HCT116 (cell line): ENCODE data around the gene SEPTIN6. TPM values are rescaled to one million over a fixed set of nuclear protein-coding genes. Genes with fewer than 3 reads are reported as not detected.

Experiments used
- ATAC-seq: fragments of 200-7000 bp; cut with Tn5 transposase; 2 replicates; pipeline ENCODE4 v1.9.1; 2020; ENCODE audit warnings: mild to moderate bottlenecking, moderate library complexity
- BruUV-seq: library from RNA; stranded (reverse); fragments of 400-500 nt; replicated peaks from 2 replicates; lab custom pipeline; 2021; lab: Mats Ljungman, UMichigan
- CTCF ChIA-PET: fragments of 300-600 bp; sonication (Branson Sonifier 250); formaldehyde crosslinking; loops from one replicate; lab custom pipeline; 2021; ENCODE audit warnings: antibody characterized with exemption; lab: Charles Lee
- POLR2A ChIA-PET: fragments of 300-600, 350-600 bp; sonication (Branson Sonifier 250); formaldehyde crosslinking; loops from one replicate; lab custom pipeline; 2021; ENCODE audit warnings: antibody characterized with exemption; lab: Charles Lee
- RAD21 ChIA-PET, 2 experiments: fragments of 300-600 bp; sonication (Branson Sonifier 250); formaldehyde crosslinking; loops; one replicate each; lab custom pipeline; 2023; ENCODE audit warnings: low total read pairs in 2 of 2; ENCODE audit not compliant: uncharacterized antibody in 2 of 2, unreplicated experiment in 2 of 2, low non-redundant PET in 1 of 2; lab: Charles Lee
- DNase-seq: peaks from one replicate; pipeline ENCODE4 v3.0.0-alpha.2; 2010; ENCODE audit warnings: low read depth, low spot score
- H2AFZ ChIP-seq: fragments of 200-600 bp; shearing (Covaris generic), sonication (generic); 2 replicates; pipeline ENCODE4 v1.6.1; 2017; ENCODE audit warnings: low read depth, mixed run types, mixed read lengths, antibody characterized with exemption, low read length; ENCODE audit not compliant: poor library complexity, severe bottlenecking
- H3K27ac ChIP-seq: 2 replicates; pipeline ENCODE4 v1.5.1; 2012; ENCODE audit warnings: low read depth, low read length
- H3K27me3 ChIP-seq: fragments of 200-600 bp; sonication (generic); 2 replicates; pipeline ENCODE4 v1.6.1; 2016; ENCODE audit warnings: mixed run types, low read length, mixed read lengths; ENCODE audit not compliant: insufficient read depth
- H3K36me3 ChIP-seq, 2 experiments: fragments of 200-500 bp in 1 of 2; fragments of 200-600 bp in 1 of 2; sonication (Bioruptor generic) in 1 of 2; sonication (generic) in 1 of 2; 2 replicates each; pipeline versions ENCODE4 v1.5.1 to v1.6.1; 2014 to 2016; ENCODE audit warnings: low read length in 2 of 2, inconsistent platforms in 1 of 2, mixed read lengths in 1 of 2, mixed run types in 1 of 2; ENCODE audit not compliant: insufficient read depth in 2 of 2, control insufficient read depth in 1 of 2
- H3K4me1 ChIP-seq, 2 experiments: fragments of 200-600 bp in 1 of 2; sonication (generic) in 1 of 2; 2 replicates each; pipeline versions ENCODE4 v1.5.1 to v1.6.1; 2012 to 2017; ENCODE audit warnings: low read length in 2 of 2, inconsistent platforms in 1 of 2, mild to moderate bottlenecking in 1 of 2, mixed read lengths in 1 of 2, mixed run types in 1 of 2, moderate library complexity in 1 of 2; ENCODE audit not compliant: insufficient read depth in 2 of 2, control insufficient read depth in 1 of 2
- H3K4me2 ChIP-seq: fragments of 200-600 bp; sonication (generic); 2 replicates; pipeline ENCODE4 v1.6.1; 2017; ENCODE audit warnings: mixed run types, low read length, mixed read lengths
- H3K4me3 ChIP-seq, 2 experiments: fragments of 200-600 bp in 1 of 2; sonication (generic) in 1 of 2; replicated peaks in 1 of 2; 2 replicates each; pipeline ENCODE4 v1.5.1; 2011 to 2016; ENCODE audit warnings: low read length in 2 of 2, control low read depth in 1 of 2, low read depth in 1 of 2, mild to moderate bottlenecking in 1 of 2, mixed read lengths in 1 of 2, mixed run types in 1 of 2
- H3K79me2 ChIP-seq: fragments of 200-600 bp; sonication (generic); 2 replicates; pipeline ENCODE4 v1.6.1; 2017; ENCODE audit warnings: mild to moderate bottlenecking, mixed run types, low read length, moderate library complexity, mixed read lengths; ENCODE audit not compliant: insufficient read depth
- H3K9ac ChIP-seq: fragments of 200-600 bp; sonication (generic); 2 replicates; pipeline ENCODE4 v1.6.1; 2016; ENCODE audit warnings: low read length, mixed read lengths
- H3K9me2 ChIP-seq: fragments of 200-600 bp; sonication (generic), shearing (Covaris generic); 2 replicates; pipeline ENCODE4 v1.6.1; 2017; ENCODE audit warnings: mixed run types, mild to moderate bottlenecking, moderate library complexity; ENCODE audit not compliant: insufficient read depth
- H3K9me3 ChIP-seq, 2 experiments: fragments of 200-500 bp in 1 of 2; fragments of 200-600 bp in 1 of 2; sonication (Bioruptor generic) in 1 of 2; sonication (generic) in 1 of 2; 2 replicates each; pipeline ENCODE4 v1.6.1; 2014 to 2017; ENCODE audit warnings: low read length in 2 of 2, mixed read lengths in 2 of 2, inconsistent platforms in 1 of 2, low read depth in 1 of 2, mild to moderate bottlenecking in 1 of 2, mixed run types in 1 of 2, moderate library complexity in 1 of 2; ENCODE audit not compliant: control insufficient read depth in 1 of 2, insufficient read depth in 1 of 2
- H4K20me1 ChIP-seq: fragments of 200-600 bp; sonication (generic), shearing (Covaris generic); 2 replicates; pipeline ENCODE4 v1.6.1; 2017; ENCODE audit warnings: mixed run types, mild to moderate bottlenecking, moderate library complexity; ENCODE audit not compliant: insufficient read depth
- ATF3 ChIP-seq: IDR thresholded peaks from 2 replicates; pipeline ENCODE4 v1.6.1; 2012
- CEBPB ChIP-seq: IDR thresholded peaks from 2 replicates; pipeline ENCODE4 v1.6.1; 2012; ENCODE audit warnings: low read depth
- FOSL1 ChIP-seq: IDR thresholded peaks from 2 replicates; pipeline ENCODE4 v1.6.1; 2012; ENCODE audit warnings: low read depth
- JUND ChIP-seq: IDR thresholded peaks from 2 replicates; pipeline ENCODE4 v1.6.1; 2012
- POLR2AphosphoS5 ChIP-seq: IDR thresholded peaks from 2 replicates; pipeline ENCODE4 v1.6.1; 2011; ENCODE audit warnings: mild to moderate bottlenecking, low read depth, low read length, moderate library complexity
- SIN3A ChIP-seq: IDR thresholded peaks from 2 replicates; pipeline ENCODE4 v1.6.1; 2012; ENCODE audit warnings: low read depth
- SRF ChIP-seq: IDR thresholded peaks from 2 replicates; pipeline ENCODE4 v1.6.1; 2012; ENCODE audit warnings: low read depth
- TCF7L2 ChIP-seq: IDR thresholded peaks from 2 replicates; pipeline ENCODE4 v1.7.0; 2011; ENCODE audit warnings: borderline replicate concordance, inconsistent platforms; ENCODE audit not compliant: insufficient read depth, insufficient read length; ENCODE audit errors: extremely low read depth
- YY1 ChIP-seq: IDR thresholded peaks from 2 replicates; pipeline ENCODE4 v1.6.1; 2011; ENCODE audit warnings: low read length, low read depth, moderate library complexity, mild to moderate bottlenecking; ENCODE audit not compliant: insufficient replicate concordance; ENCODE audit errors: extremely low read depth
- ZFX ChIP-seq: fragments of 450-650 bp; IDR thresholded peaks from 2 replicates; pipeline ENCODE4 v1.6.1; 2017
- intact Hi-C: fragments of 100-400 bp; cut with micrococcal nuclease; formaldehyde crosslinking; loops from 2 replicates; pipeline ENCODE4 v1.10.0; 2022
- total RNA-seq: library from RNA; stranded (reverse); gene quantifications from one replicate; pipeline ENCODE4 v1.2.1, GENCODE V29; 2021; ENCODE audit not compliant: unreplicated experiment
- TF ChIP-seq, protein P1 (sequence below): IDR thresholded peaks from 2 replicates; pipeline ENCODE4 v1.6.1; 2011; ENCODE audit warnings: mild to moderate bottlenecking, low read length, moderate library complexity; ENCODE audit not compliant: insufficient replicate concordance; ENCODE audit errors: extremely low read depth
- TF ChIP-seq, protein P2 (sequence below): IDR thresholded peaks from 2 replicates; pipeline ENCODE4 v1.6.1; 2012; ENCODE audit warnings: low read depth

SEPTIN6 gene
- total RNA-seq, 1 experiment from 2014 or later = 10.8 TPM

DNA sequence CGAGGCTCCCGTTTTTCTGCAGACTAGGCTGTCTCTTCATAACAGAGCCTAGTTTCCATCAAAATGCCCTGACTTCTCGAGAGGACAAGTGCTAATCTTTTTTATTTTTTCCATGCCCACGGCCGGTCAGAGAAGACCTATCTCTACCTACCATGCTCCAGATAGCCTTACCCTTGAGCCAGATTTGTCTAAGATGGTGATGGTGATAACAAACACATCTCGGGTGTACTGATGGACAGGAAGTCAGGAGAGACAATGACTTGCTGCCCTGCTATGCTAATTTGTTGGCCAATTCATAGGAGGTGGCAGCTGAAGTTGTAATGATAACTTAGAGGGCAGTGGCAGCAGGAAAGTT is 44.6 kb downstream of the SEPTIN6 start:
- BruUV-seq = no TSS peak
- RAD21 ChIA-PET = no interaction called here
- ATAC-seq = no peak

DNA sequence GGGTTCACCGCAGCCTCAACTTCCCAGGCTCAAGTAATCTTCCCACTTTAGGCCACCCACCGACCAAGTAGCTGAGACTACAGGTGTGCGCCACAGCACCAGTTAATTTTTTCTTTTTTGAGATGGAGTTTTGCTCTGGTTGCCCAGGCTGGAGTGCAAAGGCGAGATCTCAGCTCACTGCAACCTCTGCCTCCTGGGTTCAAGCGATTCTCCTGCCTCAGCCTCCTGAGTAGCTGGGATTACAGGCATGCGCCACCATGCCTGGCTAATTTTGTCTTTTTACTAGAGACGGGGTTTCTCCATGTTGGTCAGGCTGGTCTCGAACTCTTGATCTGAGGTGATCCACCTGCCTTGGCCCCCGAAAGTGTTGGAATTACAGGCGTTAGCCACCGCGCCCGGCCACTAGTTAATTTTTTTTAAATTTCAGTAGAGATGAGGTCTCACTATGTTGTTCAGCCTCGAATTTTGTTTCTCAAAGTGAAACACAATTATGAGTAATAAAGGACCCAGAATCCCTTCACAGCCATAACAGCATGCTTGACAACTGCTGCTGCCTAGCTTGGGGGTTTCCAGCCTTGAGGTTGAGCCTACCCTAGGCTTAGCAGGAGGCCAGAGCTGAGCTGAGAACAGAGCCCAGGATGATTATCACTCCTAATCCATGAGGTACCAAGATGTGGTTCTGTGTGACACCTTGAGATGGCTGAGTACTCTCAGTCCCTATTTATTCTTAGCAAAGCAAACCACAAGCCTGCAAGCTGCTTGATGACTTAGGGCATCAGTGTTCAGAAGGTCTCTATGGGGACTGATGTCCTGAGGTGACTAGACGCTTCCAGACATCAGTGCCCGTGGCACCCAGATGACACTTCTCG is 45.2 kb downstream of the SEPTIN6 start:
- Histone ChIP-seq H3K4me2 (no peak overlapping the region), H3K9me3 (no peaks in the 10 kb centered on the region), H3K4me3 (no peak overlapping the region), H3K27me3 (no peaks in the 10 kb centered on the region), H3K79me2 (no peaks in the 10 kb centered on the region), H3K27ac (no peak overlapping the region), H3K4me1 (no peaks in the 10 kb centered on the region), H3K9me2 (no peaks in the 10 kb centered on the region), H3K36me3 (no peaks in the 10 kb centered on the region), H4K20me1 (no peaks in the 10 kb centered on the region), H3K9ac (no peak overlapping the region), H2AFZ (no peak overlapping the region)
- ChIA-PET RAD21 (no interaction called here), POLR2A (no interaction called here), CTCF (no interaction called here)
- no TSS peak for BruUV-seq
- DNase-seq = no peak
- no peak for ATAC-seq
- intact Hi-C loops = no loop called here
- no peak for TF ChIP-seq CEBPB
- no peak for TF ChIP-seq POLR2AphosphoS5
- no peak for TF ChIP-seq TCF7L2
- TF ChIP-seq, protein P1, sequence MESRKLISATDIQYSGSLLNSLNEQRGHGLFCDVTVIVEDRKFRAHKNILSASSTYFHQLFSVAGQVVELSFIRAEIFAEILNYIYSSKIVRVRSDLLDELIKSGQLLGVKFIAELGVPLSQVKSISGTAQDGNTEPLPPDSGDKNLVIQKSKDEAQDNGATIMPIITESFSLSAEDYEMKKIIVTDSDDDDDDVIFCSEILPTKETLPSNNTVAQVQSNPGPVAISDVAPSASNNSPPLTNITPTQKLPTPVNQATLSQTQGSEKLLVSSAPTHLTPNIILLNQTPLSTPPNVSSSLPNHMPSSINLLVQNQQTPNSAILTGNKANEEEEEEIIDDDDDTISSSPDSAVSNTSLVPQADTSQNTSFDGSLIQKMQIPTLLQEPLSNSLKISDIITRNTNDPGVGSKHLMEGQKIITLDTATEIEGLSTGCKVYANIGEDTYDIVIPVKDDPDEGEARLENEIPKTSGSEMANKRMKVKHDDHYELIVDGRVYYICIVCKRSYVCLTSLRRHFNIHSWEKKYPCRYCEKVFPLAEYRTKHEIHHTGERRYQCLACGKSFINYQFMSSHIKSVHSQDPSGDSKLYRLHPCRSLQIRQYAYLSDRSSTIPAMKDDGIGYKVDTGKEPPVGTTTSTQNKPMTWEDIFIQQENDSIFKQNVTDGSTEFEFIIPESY = no peak
- TF ChIP-seq, protein P2, sequence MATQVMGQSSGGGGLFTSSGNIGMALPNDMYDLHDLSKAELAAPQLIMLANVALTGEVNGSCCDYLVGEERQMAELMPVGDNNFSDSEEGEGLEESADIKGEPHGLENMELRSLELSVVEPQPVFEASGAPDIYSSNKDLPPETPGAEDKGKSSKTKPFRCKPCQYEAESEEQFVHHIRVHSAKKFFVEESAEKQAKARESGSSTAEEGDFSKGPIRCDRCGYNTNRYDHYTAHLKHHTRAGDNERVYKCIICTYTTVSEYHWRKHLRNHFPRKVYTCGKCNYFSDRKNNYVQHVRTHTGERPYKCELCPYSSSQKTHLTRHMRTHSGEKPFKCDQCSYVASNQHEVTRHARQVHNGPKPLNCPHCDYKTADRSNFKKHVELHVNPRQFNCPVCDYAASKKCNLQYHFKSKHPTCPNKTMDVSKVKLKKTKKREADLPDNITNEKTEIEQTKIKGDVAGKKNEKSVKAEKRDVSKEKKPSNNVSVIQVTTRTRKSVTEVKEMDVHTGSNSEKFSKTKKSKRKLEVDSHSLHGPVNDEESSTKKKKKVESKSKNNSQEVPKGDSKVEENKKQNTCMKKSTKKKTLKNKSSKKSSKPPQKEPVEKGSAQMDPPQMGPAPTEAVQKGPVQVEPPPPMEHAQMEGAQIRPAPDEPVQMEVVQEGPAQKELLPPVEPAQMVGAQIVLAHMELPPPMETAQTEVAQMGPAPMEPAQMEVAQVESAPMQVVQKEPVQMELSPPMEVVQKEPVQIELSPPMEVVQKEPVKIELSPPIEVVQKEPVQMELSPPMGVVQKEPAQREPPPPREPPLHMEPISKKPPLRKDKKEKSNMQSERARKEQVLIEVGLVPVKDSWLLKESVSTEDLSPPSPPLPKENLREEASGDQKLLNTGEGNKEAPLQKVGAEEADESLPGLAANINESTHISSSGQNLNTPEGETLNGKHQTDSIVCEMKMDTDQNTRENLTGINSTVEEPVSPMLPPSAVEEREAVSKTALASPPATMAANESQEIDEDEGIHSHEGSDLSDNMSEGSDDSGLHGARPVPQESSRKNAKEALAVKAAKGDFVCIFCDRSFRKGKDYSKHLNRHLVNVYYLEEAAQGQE = no peak

More for the DNA sequence above, 44.6 kb downstream of the SEPTIN6 start:
- intact Hi-C loops = no loop called here
- POLR2A ChIA-PET = no interaction called here
- H3K9me2 ChIP-seq = no peaks in the 10 kb centered on the region
- H3K4me3 ChIP-seq = no peak overlapping the region
- no peaks in the 10 kb centered on the region for H4K20me1 ChIP-seq
- no peaks in the 10 kb centered on the region for H3K9me3 ChIP-seq
- H3K27ac ChIP-seq = no peak overlapping the region
- DNase-seq = no peak
- H3K27me3 ChIP-seq = no peaks in the 10 kb centered on the region
- H3K9ac ChIP-seq = no peak overlapping the region
- H2AFZ ChIP-seq = no peak overlapping the region
- CTCF ChIA-PET = no interaction called here
- no peak overlapping the region for H3K4me2 ChIP-seq
- H3K36me3 ChIP-seq = no peaks in the 10 kb centered on the region
- H3K4me1 ChIP-seq = no peaks in the 10 kb centered on the region
- H3K79me2 ChIP-seq = no peaks in the 10 kb centered on the region
- no peak for TF ChIP-seq YY1
- no peak for TF ChIP-seq POLR2AphosphoS5
- TF ChIP-seq ZFX = no peak
- no peak for TF ChIP-seq SIN3A
- TF ChIP-seq SRF = no peak
- no peak for TF ChIP-seq ATF3
- no peak for TF ChIP-seq CEBPB
- no peak for TF ChIP-seq FOSL1
- no peak for TF ChIP-seq JUND
